ENCODE measurements around the gene CCND3.

DNA sequence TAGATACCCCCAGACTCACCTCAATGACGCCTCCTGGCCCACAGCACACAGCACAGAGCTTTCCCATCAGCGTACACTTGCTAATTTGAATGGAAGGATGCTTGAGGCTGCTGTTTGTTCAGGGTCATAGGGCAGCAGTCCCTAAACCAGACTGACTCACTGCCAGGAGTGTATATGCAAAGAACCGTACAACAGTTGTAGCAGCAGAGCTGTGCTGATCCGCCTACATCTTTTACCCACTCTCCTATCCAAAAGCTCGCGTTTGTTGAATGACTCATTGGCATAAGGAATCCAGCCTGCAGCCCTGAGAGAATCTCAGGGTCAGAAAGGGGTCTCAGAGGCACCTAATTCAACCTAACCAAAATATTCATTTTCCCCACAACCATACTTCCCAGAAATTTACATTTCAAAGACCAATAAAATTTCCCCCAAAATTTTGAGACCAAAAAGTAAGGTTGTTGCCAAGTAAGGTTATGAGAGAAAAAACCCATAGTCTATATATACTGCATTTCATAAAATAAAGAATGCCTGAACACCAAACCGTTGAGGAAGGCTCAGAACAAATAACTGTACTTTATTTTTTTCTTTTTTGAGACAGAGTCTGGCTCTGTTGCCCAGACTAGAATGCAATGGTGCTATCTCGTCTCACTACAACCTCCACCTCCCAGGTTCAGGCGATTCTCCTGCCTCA lies 35.3 kb upstream of the CCND3 start:
- TF ChIP-seq EZH2 (IDR thresholded peaks at IDR 0.05; ENCODE audit: insufficient read depth, low read length) = no peak
- TF ChIP-seq, protein P1, sequence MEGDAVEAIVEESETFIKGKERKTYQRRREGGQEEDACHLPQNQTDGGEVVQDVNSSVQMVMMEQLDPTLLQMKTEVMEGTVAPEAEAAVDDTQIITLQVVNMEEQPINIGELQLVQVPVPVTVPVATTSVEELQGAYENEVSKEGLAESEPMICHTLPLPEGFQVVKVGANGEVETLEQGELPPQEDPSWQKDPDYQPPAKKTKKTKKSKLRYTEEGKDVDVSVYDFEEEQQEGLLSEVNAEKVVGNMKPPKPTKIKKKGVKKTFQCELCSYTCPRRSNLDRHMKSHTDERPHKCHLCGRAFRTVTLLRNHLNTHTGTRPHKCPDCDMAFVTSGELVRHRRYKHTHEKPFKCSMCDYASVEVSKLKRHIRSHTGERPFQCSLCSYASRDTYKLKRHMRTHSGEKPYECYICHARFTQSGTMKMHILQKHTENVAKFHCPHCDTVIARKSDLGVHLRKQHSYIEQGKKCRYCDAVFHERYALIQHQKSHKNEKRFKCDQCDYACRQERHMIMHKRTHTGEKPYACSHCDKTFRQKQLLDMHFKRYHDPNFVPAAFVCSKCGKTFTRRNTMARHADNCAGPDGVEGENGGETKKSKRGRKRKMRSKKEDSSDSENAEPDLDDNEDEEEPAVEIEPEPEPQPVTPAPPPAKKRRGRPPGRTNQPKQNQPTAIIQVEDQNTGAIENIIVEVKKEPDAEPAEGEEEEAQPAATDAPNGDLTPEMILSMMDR (IDR thresholded peaks at IDR 0.05; ENCODE audit: insufficient read depth, low read depth, low read length) = no peak

All from astrocyte (in vitro differentiated cells and primary cell).